ENCODE measurements around the gene CCDC24.

DNA sequence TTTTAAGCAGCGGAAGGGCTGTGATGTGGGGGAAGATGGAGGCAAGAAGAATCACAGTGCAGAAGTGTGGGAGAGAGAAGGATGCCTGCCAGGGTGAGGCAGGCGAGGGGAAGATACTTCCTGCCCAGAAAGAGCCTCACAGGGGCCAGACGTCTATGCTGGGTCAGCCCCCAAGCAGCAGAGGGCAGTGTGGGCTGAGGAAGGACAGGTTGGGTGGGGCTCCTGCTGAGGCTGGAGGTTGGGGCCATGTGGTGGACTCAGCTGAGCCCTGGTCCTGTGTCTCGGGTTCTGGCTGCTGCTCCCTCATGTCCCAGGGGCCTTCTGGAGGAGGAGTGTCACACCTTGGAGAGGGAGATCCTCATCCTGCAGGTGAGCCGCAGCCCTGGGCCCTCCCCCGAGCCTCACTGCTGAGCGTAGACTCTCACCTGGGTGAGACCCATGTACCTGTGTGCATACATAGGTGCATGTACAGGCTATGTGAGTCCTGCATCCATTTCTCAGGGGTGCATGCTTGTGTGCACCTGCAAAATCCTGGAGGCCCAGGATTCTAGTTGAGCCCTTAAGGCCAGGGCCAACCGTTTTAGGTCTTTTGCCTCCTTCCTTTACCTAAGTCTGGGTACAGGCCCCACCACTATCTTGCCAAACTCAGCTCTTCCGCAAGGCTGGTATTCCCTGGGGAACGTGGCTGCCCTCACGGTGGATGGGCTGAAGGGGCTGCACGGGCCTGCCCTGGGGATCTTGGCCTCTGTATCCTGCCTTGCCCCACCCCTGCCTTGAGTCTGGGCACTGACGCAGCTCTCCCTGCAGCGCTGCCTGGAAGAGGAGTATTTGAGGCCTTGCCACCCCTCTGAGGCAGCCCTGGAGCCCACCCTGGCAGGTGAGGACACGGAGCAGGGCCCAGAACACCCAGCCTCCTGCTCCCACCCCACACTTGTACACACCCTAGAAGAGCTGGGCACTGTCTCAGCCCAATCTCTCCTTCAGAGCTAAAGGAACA, 3.7 kb downstream of the CCDC24 start:
- TF ChIP-seq, protein P1, sequence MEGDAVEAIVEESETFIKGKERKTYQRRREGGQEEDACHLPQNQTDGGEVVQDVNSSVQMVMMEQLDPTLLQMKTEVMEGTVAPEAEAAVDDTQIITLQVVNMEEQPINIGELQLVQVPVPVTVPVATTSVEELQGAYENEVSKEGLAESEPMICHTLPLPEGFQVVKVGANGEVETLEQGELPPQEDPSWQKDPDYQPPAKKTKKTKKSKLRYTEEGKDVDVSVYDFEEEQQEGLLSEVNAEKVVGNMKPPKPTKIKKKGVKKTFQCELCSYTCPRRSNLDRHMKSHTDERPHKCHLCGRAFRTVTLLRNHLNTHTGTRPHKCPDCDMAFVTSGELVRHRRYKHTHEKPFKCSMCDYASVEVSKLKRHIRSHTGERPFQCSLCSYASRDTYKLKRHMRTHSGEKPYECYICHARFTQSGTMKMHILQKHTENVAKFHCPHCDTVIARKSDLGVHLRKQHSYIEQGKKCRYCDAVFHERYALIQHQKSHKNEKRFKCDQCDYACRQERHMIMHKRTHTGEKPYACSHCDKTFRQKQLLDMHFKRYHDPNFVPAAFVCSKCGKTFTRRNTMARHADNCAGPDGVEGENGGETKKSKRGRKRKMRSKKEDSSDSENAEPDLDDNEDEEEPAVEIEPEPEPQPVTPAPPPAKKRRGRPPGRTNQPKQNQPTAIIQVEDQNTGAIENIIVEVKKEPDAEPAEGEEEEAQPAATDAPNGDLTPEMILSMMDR (IDR thresholded peaks at IDR 0.05) = peak; percentile 76
- TF ChIP-seq, protein P2, sequence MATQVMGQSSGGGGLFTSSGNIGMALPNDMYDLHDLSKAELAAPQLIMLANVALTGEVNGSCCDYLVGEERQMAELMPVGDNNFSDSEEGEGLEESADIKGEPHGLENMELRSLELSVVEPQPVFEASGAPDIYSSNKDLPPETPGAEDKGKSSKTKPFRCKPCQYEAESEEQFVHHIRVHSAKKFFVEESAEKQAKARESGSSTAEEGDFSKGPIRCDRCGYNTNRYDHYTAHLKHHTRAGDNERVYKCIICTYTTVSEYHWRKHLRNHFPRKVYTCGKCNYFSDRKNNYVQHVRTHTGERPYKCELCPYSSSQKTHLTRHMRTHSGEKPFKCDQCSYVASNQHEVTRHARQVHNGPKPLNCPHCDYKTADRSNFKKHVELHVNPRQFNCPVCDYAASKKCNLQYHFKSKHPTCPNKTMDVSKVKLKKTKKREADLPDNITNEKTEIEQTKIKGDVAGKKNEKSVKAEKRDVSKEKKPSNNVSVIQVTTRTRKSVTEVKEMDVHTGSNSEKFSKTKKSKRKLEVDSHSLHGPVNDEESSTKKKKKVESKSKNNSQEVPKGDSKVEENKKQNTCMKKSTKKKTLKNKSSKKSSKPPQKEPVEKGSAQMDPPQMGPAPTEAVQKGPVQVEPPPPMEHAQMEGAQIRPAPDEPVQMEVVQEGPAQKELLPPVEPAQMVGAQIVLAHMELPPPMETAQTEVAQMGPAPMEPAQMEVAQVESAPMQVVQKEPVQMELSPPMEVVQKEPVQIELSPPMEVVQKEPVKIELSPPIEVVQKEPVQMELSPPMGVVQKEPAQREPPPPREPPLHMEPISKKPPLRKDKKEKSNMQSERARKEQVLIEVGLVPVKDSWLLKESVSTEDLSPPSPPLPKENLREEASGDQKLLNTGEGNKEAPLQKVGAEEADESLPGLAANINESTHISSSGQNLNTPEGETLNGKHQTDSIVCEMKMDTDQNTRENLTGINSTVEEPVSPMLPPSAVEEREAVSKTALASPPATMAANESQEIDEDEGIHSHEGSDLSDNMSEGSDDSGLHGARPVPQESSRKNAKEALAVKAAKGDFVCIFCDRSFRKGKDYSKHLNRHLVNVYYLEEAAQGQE (IDR thresholded peaks at IDR 0.05; ENCODE audit: insufficient read depth in 1 of 2, low read depth in 2 of 2, low read length in 1 of 2) = no peak

Measured in Panc1 (cell line).